Thoracic aorta (tissue), 2 donors: ENCODE measurements around the gene PTPRN2. TPM values are rescaled to one million over a fixed set of nuclear protein-coding genes. Genes with fewer than 3 reads are reported as not detected.

Experiments used
- ATAC-seq: fragments of 150-250 bp; one replicate; pipeline ENCODE4 v1.8.0; 2017; ENCODE audit warnings: low read depth; ENCODE audit not compliant: insufficient number of reproducible peaks, low FRiP score
- DNase-seq: peaks from one replicate; pipeline ENCODE4 v3.0.0-alpha.2; 2020; ENCODE audit warnings: low spot score
- H3K27ac ChIP-seq, 2 donors: fragments of 200-600 bp; sonication (generic); 1 replicate in 1 of 2; 2 replicates in 1 of 2; pipeline ENCODE4 v1.5.1; 2016; ENCODE audit warnings: mild to moderate bottlenecking in 2 of 2, moderate library complexity in 2 of 2
- H3K27me3 ChIP-seq: fragments of 200-600 bp; sonication (generic); replicated peaks from 2 replicates; pipeline ENCODE4 v1.6.0; 2016; ENCODE audit warnings: mild to moderate bottlenecking; ENCODE audit not compliant: insufficient read depth
- H3K36me3 ChIP-seq: fragments of 200-600 bp; sonication (generic); one replicate; pipeline ENCODE4 v1.5.1; 2016
- H3K4me1 ChIP-seq, 2 donors: fragments of 200-600 bp; sonication (generic); 1 replicate in 1 of 2; 2 replicates in 1 of 2; pipeline versions ENCODE4 v1.5.1 to v1.6.0; 2016; ENCODE audit warnings: low read depth in 2 of 2, mild to moderate bottlenecking in 1 of 2; ENCODE audit not compliant: control insufficient read depth in 1 of 2
- H3K4me3 ChIP-seq: fragments of 200-600 bp; sonication (generic); 2 replicates; pipeline ENCODE4 v1.5.1; 2016; ENCODE audit warnings: mild to moderate bottlenecking
- H3K9me3 ChIP-seq: fragments of 200-600 bp; sonication (generic); 2 replicates; pipeline ENCODE4 v1.5.1; 2016
- CTCF ChIP-seq: fragments of 200-600 bp; sonication (generic); IDR thresholded peaks from one replicate; pipeline ENCODE4 v1.5.1; 2019; ENCODE audit warnings: antibody characterized with exemption
- total RNA-seq, 2 donors: library from RNA; depleted of rRNA; stranded (reverse); fragments of >200 nt; gene quantifications; one replicate each; pipeline versions ENCODE4 v1.1.0 to v1.2.3, GENCODE V29; 2016

PTPRN2 gene
- total RNA-seq, 2 donors from 2014 or later, result 2.2 to 3.1 TPM

GRCh38 chr7:157658851-157659412 lies 928.7 kb downstream of the PTPRN2 start:
- no peak for ATAC-seq
- no peak for TF ChIP-seq CTCF
- no peaks in the 10 kb centered on the region for H3K9me3 ChIP-seq
- no peak overlapping the region for H3K27ac ChIP-seq
- H3K4me3 ChIP-seq, result no peak overlapping the region
- no peaks in the 10 kb centered on the region for H3K4me1 ChIP-seq
- DNase-seq, result no peak
- no peaks in the 10 kb centered on the region for H3K27me3 ChIP-seq
- H3K36me3 ChIP-seq, result no peaks in the 10 kb centered on the region

DNA sequence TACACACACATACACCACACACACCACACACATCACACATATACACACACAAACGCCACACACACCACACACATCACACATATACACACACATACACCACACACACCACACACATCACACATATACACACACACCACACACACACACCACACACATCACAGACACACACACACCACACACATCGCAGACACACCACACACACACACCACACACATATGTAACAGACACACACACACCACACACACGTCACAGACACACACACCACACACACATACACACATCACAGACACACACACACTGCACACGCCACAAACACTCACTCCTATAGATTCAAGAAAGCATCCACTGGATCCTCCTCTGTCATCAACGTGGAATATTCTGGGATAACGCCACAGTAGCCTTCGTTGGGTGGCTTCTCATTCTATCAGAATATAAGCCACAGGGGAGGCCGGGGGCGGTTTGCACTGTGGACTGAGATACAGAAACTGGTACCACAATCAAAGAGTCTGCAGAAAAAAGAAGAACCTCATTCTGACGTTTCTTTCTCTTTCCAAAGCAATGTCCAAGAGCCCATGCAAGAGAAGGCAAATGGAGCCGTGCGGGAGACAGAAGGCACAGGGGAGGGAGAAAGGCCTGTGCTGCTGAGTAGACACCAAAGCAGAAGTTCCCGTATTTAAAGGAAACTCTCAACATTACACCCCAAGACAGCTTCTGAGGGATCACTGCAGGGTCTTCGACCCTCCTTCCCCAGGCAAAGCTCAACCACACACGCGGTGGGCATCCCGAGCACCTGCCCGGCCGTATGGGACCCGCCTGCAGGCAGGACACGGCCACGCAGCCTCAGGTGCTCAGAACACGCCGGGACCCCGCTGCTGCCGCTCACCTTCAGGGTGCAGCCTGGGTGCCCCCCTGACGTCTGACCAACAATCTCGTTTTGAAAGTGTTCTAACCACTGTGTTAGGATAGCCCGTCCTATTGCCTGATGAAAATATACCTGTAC lies 929.6 kb downstream of the PTPRN2 start:
- no peak for ATAC-seq
- no peak for DNase-seq

DNA sequence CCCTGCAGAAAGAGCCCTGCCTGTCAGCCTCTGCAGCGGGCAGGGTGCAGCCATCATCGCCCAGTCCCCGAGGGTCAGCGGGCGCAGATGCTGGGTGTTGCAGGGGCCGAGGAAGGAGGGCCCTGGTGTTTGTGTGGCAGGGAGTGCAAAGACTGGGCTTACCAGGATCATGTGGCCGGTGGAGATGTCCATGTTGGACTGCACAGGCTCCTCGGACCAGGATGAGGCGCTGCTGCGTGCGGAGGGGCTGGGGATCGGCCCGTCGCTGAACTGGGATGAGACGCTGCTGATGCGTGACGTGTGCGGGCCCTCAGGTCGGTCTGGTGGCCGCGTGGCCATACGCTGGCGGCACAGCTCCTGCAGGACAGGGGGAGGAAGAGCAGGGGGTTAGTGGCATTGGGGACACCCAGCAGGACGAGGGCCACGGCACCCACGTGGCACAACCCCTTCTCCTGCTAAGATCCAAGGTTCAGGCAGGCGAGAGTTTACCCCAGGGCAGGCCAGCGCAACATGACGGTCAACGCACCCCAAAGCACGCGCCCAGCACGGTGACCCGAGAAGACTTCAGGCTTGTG lies 931.3 kb downstream of the PTPRN2 start:
- Histone ChIP-seq H3K9me3 (no peaks in the 10 kb centered on the region), H3K4me1 (no peaks in the 10 kb centered on the region), H3K27ac (no peak overlapping the region), H3K36me3 (no peaks in the 10 kb centered on the region), H3K27me3 (no peaks in the 10 kb centered on the region), H3K4me3 (no peak overlapping the region)
- ATAC-seq (no peak), DNase-seq (no peak)
- no peak for TF ChIP-seq CTCF

More for the DNA sequence above, 929.6 kb downstream of the PTPRN2 start:
- Histone ChIP-seq H3K9me3 (no peaks in the 10 kb centered on the region), H3K4me3 (no peak overlapping the region), H3K27ac (no peak overlapping the region), H3K4me1 (no peaks in the 10 kb centered on the region), H3K36me3 (no peaks in the 10 kb centered on the region), H3K27me3 (no peaks in the 10 kb centered on the region)
- TF ChIP-seq CTCF, result no peak

GRCh38 chr7:157654350-157654749 lies 933.3 kb downstream of the PTPRN2 start:
- no peak for ATAC-seq
- Histone ChIP-seq H3K27ac (no peak overlapping the region), H3K27me3 (no peaks in the 10 kb centered on the region), H3K36me3 (no peaks in the 10 kb centered on the region), H3K9me3 (no peaks in the 10 kb centered on the region), H3K4me1 (no peaks in the 10 kb centered on the region), H3K4me3 (no peak overlapping the region)
- DNase-seq, result no peak
- TF ChIP-seq CTCF, result no peak

DNA sequence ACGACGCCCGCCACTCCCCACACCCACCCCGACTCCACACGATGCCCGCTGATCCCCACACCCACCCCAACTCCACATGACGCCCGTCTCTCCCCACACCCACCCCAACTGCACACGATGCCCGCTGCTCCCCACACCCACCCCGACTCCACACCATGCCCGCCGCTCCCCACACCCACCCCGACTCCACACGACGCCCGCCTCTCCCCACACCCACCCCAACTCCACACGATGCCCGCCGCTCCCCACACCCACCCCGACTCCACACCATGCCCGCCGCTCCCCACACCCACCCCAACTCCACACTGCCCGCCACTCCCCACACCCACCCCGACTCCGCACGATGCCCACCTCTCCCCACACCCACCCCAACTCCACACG lies 933.8 kb downstream of the PTPRN2 start:
- no peaks in the 10 kb centered on the region for H3K9me3 ChIP-seq
- H3K4me3 ChIP-seq, result no peak overlapping the region
- DNase-seq (no peak), ATAC-seq (no peak)
- H3K27ac ChIP-seq, result no peak overlapping the region
- TF ChIP-seq CTCF, result no peak
- no peaks in the 10 kb centered on the region for H3K4me1 ChIP-seq
- no peaks in the 10 kb centered on the region for H3K27me3 ChIP-seq
- no peaks in the 10 kb centered on the region for H3K36me3 ChIP-seq
